ENCODE data around the gene PSMC4. TPM values are rescaled to one million over a fixed set of nuclear protein-coding genes. Genes with fewer than 3 reads are reported as not detected.
"Not testable (repeated sequence)": the region's sequence is repeated elsewhere in the genome, so short reads cannot be mapped to it uniquely, and the experiment has no call there.

Gene PSMC4
- total RNA-seq, 1 donor from 2014 or later = 74.9 TPM

- TF ChIP-seq CTCF (IDR thresholded peaks at IDR 0.05) (no peak), POLR2A (IDR thresholded peaks at IDR 0.05) (no peak), POLR2AphosphoS5 (IDR thresholded peaks at IDR 0.05; ENCODE audit: insufficient read depth in 1 of 2, low read depth in 1 of 2) (no peak)
- no peaks in the 10 kb centered on the region for H3K4me1 ChIP-seq
- no peaks in the 10 kb centered on the region for H3K27me3 ChIP-seq
- intact Hi-C loops (cut with DNase I) = no loop called here
- no peak overlapping the region for H3K27ac ChIP-seq
- no peaks in the 10 kb centered on the region for H3K9me3 ChIP-seq
- no peak for DNase-seq (ENCODE audit: extremely low spot score in 2 of 2)
- no peaks in the 10 kb centered on the region for H3K36me3 ChIP-seq
- no peak overlapping the region for H3K4me3 ChIP-seq
These were observed 19.3 kb upstream of the PSMC4 start for GRCh38 chr19:39951686-39952085.

DNA sequence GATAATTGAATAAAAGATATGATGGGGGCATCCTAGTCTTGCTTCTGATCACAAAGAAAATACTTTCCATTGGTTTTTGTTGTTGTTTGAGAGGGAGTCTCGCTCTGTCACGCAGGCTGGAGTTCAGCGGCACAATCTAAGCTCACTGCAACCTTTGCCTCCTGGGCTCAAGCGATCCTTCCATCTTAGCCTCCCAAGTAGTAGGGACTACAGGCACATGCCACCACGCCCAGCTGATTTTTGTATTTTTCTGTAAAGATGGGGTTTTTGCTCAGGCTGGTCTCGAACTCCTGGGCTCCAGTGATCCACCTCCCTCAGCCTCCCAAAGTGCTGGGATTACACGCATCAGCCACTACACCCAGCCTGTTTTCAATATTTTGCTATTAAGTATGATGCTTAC, 17.1 kb upstream of the PSMC4 start:
- TF ChIP-seq POLR2A (IDR thresholded peaks at IDR 0.05) = no peak
- TF ChIP-seq POLR2AphosphoS5 (IDR thresholded peaks at IDR 0.05; ENCODE audit: insufficient read depth in 1 of 2, low read depth in 1 of 2) = no peak
- TF ChIP-seq CTCF (IDR thresholded peaks at IDR 0.05) = no peak
- DNase-seq (ENCODE audit: extremely low spot score in 2 of 2) = no peak
- intact Hi-C loops (cut with DNase I) = no loop called here
- no peaks in the 10 kb centered on the region for H3K36me3 ChIP-seq
- H3K4me3 ChIP-seq = no peak overlapping the region
- H3K27me3 ChIP-seq = no peaks in the 10 kb centered on the region
- no peaks in the 10 kb centered on the region for H3K9me3 ChIP-seq
- H3K27ac ChIP-seq = no peak overlapping the region
- no peaks in the 10 kb centered on the region for H3K4me1 ChIP-seq

GRCh38 chr19:39957886-39958285, 13.1 kb upstream of the PSMC4 start:
- DNase-seq (ENCODE audit: extremely low spot score in 2 of 2); intact Hi-C loops (cut with DNase I); H3K9me3 ChIP-seq; H3K36me3 ChIP-seq; H3K4me3 ChIP-seq; H3K27me3 ChIP-seq; H3K27ac ChIP-seq; H3K4me1 ChIP-seq: not testable (repeated sequence)

DNA sequence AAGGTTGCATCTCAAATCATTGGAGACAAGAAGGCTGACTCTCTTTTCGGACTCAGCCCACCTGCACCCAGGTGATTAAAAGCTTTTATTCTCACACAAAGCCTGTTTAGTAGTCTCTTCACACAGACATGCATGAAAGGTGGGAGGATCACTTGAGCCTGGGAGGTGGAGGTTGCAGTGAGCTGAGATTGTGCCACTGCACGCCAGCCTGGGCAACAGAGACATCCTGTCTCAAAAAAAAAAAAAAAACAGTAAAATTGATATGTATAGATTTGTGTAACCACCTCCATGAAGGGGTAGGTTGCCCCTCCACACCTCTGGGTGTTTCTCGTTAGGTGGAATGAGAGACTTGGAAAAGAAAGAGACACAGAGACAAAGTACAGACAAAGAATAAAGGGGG, 12.0 kb upstream of the PSMC4 start:
- intact Hi-C loops (cut with DNase I); H3K4me1 ChIP-seq; DNase-seq (ENCODE audit: extremely low spot score in 2 of 2); H3K36me3 ChIP-seq; H3K27me3 ChIP-seq; H3K27ac ChIP-seq; H3K9me3 ChIP-seq; H3K4me3 ChIP-seq: not testable (repeated sequence)

GRCh38 chr19:39959407-39959806, 11.6 kb upstream of the PSMC4 start:
- DNase-seq (ENCODE audit: extremely low spot score in 2 of 2); intact Hi-C loops (cut with DNase I); H3K27ac ChIP-seq; H3K36me3 ChIP-seq; H3K27me3 ChIP-seq; H3K4me3 ChIP-seq; H3K9me3 ChIP-seq; H3K4me1 ChIP-seq: not testable (repeated sequence)

- intact Hi-C loops (cut with DNase I) = loop anchor here (10.0 kb wide), 1 partner anchor 169 kb away; no protein-coding TSS in a partner anchor
- DNase-seq (ENCODE audit: extremely low spot score in 2 of 2) = no peak
- Histone ChIP-seq H3K27ac (no peak overlapping the region), H3K4me3 (no peak overlapping the region), H3K9me3 (no peaks in the 10 kb centered on the region), H3K27me3 (no peaks in the 10 kb centered on the region), H3K4me1 (no peaks in the 10 kb centered on the region), H3K36me3 (no peaks in the 10 kb centered on the region)
- TF ChIP-seq CTCF (IDR thresholded peaks at IDR 0.05) (no peak), POLR2AphosphoS5 (IDR thresholded peaks at IDR 0.05; ENCODE audit: insufficient read depth in 1 of 2, low read depth in 1 of 2) (no peak), POLR2A (IDR thresholded peaks at IDR 0.05) (no peak)
These were observed 7.1 kb upstream of the PSMC4 start for GRCh38 chr19:39963898-39964297.

GRCh38 chr19:39966617-39967016, 4.3 kb upstream of the PSMC4 start:
- Histone ChIP-seq H3K36me3 (no peaks in the 10 kb centered on the region), H3K27ac (no peak overlapping the region), H3K4me3 (no peak overlapping the region), H3K27me3 (no peaks in the 10 kb centered on the region), H3K9me3 (no peaks in the 10 kb centered on the region), H3K4me1 (peaks cover 15% of the 10 kb centered on the region)
- intact Hi-C loops (cut with DNase I) = loop anchor here (10.0 kb wide), 1 partner anchor 172 kb away; no protein-coding TSS in a partner anchor
- TF ChIP-seq CTCF (IDR thresholded peaks at IDR 0.05) (no peak), POLR2AphosphoS5 (IDR thresholded peaks at IDR 0.05; ENCODE audit: insufficient read depth in 1 of 2, low read depth in 1 of 2) (no peak), POLR2A (IDR thresholded peaks at IDR 0.05) (no peak)
- no peak for DNase-seq (ENCODE audit: extremely low spot score in 2 of 2)
